Measurements from ENCODE around the gene NPM1.

- TF ChIP-seq CBX5 (CRISPR knock-in tag; IDR thresholded peaks at IDR 0.05; ENCODE audit: borderline replicate concordance) (no peak), TEAD2 (CRISPR knock-in tag; IDR thresholded peaks at IDR 0.05) (no peak), NCOA2 (CRISPR knock-in tag; IDR thresholded peaks at IDR 0.05) (no peak), ZBTB21 (CRISPR knock-in tag; IDR thresholded peaks at IDR 0.05) (no peak), EED (CRISPR knock-in tag; IDR thresholded peaks at IDR 0.05) (no peak)
- TF ChIP-seq, protein P1, sequence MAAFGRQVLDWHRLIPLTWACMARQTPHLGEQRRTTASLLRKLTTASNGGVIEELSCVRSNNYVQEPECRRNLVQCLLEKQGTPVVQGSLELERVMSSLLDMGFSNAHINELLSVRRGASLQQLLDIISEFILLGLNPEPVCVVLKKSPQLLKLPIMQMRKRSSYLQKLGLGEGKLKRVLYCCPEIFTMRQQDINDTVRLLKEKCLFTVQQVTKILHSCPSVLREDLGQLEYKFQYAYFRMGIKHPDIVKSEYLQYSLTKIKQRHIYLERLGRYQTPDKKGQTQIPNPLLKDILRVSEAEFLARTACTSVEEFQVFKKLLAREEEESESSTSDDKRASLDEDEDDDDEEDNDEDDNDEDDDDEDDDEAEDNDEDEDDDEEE (CRISPR knock-in tag; IDR thresholded peaks at IDR 0.05): no peak
- TF ChIP-seq, protein P2, sequence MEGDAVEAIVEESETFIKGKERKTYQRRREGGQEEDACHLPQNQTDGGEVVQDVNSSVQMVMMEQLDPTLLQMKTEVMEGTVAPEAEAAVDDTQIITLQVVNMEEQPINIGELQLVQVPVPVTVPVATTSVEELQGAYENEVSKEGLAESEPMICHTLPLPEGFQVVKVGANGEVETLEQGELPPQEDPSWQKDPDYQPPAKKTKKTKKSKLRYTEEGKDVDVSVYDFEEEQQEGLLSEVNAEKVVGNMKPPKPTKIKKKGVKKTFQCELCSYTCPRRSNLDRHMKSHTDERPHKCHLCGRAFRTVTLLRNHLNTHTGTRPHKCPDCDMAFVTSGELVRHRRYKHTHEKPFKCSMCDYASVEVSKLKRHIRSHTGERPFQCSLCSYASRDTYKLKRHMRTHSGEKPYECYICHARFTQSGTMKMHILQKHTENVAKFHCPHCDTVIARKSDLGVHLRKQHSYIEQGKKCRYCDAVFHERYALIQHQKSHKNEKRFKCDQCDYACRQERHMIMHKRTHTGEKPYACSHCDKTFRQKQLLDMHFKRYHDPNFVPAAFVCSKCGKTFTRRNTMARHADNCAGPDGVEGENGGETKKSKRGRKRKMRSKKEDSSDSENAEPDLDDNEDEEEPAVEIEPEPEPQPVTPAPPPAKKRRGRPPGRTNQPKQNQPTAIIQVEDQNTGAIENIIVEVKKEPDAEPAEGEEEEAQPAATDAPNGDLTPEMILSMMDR (CRISPR knock-in tag; IDR thresholded peaks at IDR 0.05): no peak
These were observed 39.9 kb downstream of the NPM1 start for GRCh38 chr5:171427318-171428167.

All from HepG2 (cell line).